ENCODE results near the gene ZNF10.

The ZNF10 gene

DNA sequence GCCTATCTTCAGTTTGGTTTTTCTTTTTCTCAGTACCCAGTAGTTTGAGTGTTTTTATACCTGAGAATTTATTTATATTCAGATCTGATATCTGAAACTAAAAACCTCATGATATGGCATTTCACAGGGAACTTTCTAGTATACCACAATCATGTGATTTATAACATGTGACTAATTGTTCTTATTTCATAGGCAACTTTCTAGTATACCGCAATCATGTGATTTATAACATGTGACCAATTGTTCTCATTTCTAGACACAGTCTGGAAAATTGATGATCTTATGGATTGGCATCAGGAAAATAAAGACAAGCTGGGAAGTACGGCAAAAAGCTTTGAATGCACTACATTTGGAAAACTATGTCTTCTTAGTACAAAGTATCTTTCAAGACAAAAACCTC lies 71.5 kb downstream of the ZNF10 start:
- no peak for DNase-seq (ENCODE audit: low read depth)

GRCh38 chr12:133202493-133203343 lies 72.3 kb downstream of the ZNF10 start:
- peak; percentile 4 for DNase-seq (ENCODE audit: low read depth)

GRCh38 chr12:133203344-133204263 lies 73.2 kb downstream of the ZNF10 start:
- DNase-seq (ENCODE audit: low read depth): peak; percentile 18

- no peak for DNase-seq (ENCODE audit: low read depth)
These were observed 73.8 kb downstream of the ZNF10 start for GRCh38 chr12:133204264-133204603.

DNA sequence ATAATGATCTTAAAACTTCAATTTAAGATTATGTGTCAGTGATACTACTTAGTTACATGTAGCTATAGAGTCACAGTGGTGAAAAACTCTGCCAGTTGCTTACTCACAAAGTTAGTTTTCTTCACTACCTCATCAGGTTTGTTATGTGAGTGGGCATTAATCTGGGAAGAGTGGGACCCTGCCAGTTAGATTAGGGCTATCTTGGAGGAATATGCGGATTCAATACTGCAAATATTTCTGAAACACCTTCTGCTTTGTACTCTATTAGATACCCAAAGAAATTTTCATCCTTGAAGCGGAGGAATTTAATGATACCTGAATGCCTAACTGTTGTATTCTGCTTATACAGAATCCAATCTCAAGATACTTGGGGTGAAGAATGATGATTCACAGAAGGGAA lies 76.0 kb downstream of the ZNF10 start:
- no peak for DNase-seq (ENCODE audit: low read depth)

Measured in EH (cell line).